ENCODE measurements around the gene GALNT2.

Gene GALNT2

DNA sequence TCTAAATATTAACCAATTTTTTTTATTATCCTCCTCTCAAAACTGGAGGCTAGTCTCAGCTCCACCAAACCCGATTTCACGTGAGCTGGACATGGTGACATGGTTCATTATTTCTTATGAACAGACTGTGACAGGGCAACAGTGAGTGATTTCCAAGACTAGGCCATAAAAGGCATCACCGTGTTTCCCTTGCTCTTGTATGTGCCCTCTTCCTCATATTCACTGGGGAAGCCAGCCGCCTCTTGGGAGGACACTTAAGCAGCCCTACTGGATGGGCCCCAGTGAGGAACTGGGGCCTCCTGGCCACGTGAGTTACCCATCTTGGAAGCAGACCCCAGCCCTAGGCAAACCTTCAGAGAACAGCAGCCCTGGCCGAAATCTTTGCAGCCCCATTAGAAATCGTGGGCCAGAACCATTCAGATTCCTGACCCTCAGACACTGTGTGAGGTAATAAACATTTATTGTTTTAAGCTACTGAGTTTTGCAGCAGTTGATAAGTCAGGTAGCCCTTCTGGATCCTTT is 105.0 kb downstream of the GALNT2 start:
- intact Hi-C loops (cut with DNase I), result loop anchor here (10.0 kb wide), 1 partner anchor 57 kb away; no protein-coding TSS in a partner anchor
- DNase-seq, result peak in 1 of 10 donors; percentile 11

DNA sequence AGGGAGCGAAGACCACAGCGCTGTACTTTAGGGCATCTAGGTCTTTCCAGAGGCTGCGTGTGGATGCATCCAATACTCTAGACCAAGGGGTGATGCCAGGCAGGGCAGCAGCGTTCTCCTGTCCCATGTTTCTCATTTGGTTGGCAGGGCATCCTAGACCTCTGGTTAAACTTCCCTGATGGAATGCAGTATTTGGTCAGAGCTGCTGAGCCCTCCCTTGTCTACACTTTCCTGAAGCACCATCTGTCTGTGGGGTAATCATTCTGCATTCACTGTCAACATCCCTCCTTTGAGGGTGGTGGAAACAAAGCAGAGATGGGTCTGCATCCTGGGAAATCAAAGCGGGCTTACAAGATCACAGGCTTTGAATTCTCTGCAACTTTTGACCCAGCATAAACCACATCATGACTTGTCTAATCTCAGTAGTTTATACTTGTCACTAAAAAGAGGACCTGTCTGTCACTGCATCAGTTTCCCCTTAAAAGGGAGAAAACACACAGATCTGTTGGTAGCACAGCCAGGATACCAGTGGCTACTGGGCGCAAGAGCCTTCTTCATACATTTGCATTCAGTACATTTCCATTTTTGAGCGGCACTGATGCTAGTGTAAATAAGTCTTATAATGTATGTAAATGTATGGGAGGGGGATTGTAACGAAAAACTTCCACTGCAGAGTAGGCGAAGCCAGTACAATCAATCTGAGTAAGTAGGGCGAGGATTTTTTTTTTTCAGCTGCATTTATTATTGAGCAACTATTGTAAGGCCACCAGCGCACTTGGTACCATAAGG is 106.3 kb downstream of the GALNT2 start:
- DNase-seq, result no peak
- intact Hi-C loops (cut with DNase I), result loop anchor here (10.0 kb wide), 1 partner anchor 59 kb away; no protein-coding TSS in a partner anchor

DNA sequence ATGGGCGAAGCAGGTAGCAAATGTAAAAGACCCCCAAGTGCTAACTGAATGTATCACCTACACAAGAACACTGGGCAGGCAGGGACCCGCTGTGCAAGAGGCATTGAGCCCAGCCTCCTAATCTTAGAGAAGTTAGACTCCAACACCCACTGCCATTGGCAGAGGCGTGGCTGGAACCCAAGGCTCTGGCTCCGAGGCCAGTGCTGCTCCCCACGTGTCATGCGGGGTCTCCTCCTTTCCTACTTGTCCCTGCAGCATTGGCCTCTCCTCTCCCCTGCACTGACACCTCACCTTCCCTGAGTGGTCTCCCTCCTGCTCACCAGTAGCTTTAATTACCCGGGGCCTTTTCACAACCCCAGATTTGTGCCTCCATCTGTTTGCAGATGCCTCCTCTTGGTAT is 107.0 kb downstream of the GALNT2 start:
- peak in 1 of 10 donors; percentile 9 for DNase-seq
- intact Hi-C loops (cut with DNase I), result loop anchor here (10.0 kb wide), 1 partner anchor 59 kb away; no protein-coding TSS in a partner anchor

DNA sequence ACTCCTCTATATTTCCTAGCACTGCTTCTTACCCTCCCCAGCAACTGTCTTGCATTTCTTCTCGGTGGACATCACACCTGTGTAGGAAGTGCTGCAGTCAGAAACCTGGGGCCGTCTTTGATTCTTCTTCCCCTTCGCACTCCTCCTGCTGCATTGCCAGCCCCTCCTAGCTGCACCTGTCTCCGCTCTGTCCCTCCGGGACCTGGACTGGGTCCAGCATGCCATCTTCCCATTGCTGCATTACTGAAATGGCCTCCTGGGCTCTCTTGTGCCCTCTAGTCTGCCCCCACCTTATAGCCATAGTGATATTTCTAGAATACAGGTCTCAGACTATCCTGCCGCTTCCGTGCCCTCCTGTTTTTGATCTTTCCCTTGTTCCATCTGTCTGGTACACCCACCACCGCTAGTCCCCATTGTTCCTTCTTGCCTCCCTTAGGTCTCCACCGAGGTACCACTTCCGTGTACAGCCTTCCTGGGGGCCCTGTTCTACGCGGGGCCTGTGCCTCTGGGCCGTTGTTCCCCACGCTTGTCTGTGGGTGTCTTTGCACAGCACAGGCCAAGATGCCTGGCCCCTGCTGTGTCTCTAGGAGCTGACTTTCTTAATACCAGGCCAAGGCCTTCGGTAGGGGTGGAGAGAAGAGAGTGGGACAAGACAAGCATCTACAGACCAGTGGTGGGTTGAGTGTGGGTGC is 107.6 kb downstream of the GALNT2 start:
- intact Hi-C loops (cut with DNase I), result loop anchor here (10.0 kb wide), 1 partner anchor 60 kb away; no protein-coding TSS in a partner anchor
- DNase-seq, result peak in 1 of 10 donors; percentile 11

DNA sequence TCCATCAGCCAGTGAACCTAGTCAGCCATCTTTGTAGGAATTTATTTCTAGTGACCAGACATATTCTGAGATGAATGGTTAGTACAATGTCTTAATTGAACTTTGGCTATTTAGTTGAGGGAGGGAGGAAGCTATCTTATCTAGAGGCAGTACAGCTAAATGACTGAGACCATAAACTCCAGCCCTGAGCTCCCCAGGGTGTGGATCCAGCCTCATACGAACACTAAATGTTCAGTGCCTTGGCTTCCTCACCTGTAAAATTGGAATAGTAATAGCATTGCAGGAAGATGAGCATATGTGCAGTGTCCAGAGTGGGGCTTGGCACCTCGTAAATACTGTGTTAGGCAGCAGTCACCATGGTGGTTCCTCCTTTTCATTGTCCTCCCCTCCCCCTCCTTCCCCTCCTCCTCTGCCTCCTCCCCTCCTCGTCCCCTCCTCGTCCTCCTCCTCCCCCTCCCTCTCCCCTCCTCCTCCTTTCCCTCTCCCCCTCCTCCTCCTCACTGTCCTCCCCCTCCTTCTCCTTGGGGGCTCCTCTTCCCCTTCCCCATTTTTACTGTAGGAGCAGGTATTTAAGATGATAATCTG is 108.2 kb downstream of the GALNT2 start:
- DNase-seq, result peak in 1 of 10 donors; percentile 11

DNA sequence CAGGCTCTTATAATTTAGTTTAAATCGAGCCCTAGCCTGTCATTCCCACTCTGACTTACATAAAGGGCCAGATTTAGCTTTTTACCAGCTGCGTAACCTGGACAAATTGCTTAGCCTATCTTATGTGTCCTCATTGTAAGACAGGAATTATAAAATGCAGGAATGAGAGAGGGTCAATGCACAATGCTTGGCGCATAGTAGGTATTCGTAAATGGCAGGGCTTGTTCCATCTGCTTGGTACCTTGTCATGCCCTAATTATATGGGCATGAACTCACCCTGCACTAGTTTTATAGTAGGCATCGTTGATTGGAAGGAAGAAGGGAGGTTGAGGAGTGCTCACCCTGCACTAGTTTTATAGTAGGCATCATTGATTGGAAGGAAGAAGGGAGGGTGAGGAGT is 108.8 kb downstream of the GALNT2 start:
- no peak for DNase-seq
- intact Hi-C loops (cut with DNase I), result loop anchor here (10.0 kb wide), 1 partner anchor 61 kb away; no protein-coding TSS in a partner anchor

More for the DNA sequence above, 108.2 kb downstream of the GALNT2 start:
- intact Hi-C loops (cut with DNase I), result loop anchor here (10.0 kb wide), 1 partner anchor 60 kb away; no protein-coding TSS in a partner anchor

DNA sequence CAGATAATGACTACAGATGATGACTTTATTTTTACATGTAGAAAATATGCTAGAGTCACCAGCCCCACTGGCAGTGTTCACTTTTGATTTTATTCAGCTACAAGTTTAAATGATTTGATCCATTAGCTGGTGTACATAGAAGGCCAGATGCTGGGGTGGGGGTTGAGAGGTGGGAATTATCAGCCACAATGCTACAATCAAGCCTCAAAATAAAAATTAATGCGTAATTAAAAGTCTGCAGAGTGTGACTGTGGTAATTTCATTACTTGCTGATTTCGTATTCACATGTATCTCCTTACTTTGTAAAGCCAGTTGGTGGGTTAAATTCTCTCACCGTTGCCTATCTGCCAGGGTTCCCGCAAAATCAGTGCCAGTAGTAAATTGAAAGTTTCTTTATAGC is 109.3 kb downstream of the GALNT2 start:
- intact Hi-C loops (cut with DNase I), result loop anchor here (10.0 kb wide), 1 partner anchor 62 kb away; no protein-coding TSS in a partner anchor
- DNase-seq, result no peak

DNA sequence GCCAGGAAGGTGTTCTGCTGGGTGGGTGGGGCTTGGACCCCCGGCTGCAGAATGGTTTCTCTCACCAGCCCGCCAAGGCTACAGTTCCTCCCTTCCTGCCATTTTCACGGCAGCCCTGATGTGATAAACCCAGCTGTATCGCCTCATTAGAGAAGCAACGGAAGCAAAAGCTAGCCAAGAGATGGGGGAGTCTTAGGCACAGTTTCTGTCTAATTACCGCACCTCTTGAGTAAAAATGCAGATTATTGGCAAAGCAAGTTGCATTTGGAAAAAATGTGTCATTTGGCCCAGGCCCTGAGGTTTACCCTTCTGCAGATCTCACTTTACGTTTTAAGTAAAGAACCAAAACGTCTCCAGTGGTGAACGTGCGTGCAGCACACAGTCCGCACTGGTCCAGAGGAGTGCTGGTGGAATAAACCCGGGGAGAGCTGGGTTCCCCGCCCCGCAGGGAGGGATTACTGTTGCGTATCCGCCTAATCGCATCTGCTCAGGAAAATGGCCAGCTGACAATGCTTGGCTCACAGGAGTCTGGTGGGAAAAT is 109.9 kb downstream of the GALNT2 start:
- DNase-seq, result peak; percentile 51 to 95 (median 78)
- intact Hi-C loops (cut with DNase I), result loop anchor here (10.0 kb wide), 1 partner anchor 62 kb away; no protein-coding TSS in a partner anchor

DNA sequence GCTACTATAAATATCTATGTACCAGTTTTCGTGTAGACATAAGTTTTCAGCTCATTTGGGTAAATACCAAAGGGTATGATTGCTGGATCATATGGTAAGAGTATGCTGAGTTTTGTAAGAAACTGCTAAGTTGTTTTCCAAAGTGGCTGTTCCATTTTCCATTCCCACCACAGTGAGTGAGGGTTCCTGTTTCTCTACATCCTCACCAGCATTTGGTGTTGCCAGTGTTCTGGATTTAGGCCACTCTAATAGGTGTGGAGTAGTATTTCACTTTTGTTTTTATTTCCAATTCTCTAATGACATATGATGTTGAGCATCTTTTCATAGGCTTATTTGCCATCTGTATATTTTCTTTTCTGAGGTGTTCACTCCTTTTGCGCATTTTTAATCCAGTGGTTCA is 112.2 kb downstream of the GALNT2 start:
- DNase-seq, result no peak
- intact Hi-C loops (cut with DNase I), result loop anchor here (10.0 kb wide), 1 partner anchor 64 kb away; no protein-coding TSS in a partner anchor

DNA sequence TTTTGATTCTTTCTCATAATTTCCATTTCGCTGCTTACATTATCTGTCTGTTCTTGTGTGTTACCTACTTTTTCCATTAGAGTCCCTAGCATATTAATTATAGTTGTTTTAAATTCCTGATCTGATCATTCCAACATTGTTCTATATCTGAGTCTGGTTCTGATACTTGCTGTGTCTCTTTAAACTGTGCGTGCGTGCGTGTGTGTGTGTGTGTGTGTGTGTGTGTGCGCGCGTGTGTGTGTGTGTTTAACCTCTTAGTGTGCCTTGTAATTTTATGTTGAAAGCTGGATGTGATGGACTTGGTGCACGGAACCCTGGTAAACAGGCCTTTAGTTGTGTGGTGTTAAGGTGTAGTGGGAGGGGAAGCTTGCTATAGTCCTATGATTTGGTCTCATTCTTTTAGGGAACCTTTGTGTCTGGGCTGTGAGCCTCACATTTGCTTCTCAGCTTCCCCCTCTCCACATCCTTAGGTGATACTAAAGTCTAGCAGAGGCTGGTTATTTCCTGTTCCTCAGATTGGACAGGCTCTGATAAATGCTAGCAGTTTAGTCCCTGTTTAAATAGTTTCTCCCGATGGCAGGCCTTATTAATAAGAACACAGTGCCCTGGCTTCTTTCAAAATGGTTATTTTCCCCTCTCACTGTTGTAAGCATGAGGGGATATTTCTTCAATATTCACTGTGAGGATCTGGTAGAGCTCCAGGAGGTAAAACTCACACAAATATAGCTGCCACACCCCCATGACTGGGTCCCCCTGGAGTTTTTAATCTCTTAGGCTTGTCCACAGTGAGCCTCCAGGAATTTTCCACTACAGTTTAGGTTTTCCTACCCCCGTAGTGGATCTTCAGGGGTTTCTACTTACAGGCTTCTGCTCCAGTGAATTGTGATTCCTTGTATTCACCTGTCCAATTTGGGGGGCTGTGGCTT is 118.3 kb downstream of the GALNT2 start:
- intact Hi-C loops (cut with DNase I), result no loop called here
- DNase-seq, result no peak

DNA sequence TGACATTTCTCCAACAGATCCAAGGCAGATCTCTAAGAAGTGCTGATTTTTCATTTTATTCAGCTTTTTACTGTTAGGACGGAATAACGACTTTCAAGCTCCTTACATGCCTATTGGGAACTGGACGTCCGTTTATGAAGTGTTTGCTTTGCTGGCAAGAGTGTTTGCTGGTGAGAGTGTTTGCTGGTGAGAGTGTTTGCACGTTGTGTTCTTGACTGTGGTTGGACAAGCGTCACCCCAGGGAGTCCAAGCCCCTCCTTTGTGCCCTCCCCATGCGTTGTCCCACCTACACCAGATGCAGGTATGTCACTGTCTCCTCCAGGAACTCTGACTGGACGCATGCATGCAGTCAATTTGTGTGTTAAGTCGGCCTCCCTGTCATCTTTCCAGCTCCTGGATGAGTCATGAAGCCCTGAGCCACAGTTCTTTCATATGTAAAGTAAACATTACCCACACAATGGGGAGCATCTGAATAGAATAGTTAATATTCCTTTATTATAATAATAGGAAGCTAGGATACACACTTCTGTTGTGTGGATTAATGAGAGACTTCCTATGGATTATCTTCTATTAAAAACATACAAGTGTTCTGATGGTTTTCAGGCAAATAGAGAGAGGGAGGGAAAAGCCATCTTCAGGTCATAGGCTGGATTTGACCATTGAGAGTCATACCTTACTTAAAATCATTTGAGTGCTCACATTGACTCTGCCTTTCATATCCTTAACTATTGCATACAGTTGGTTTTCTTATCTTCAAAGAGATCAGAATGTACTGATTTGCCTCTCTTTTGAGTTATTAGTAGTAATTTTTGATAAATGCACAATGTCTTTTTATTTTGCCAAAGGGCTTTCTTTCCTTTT is 119.2 kb downstream of the GALNT2 start:
- intact Hi-C loops (cut with DNase I), result no loop called here
- DNase-seq, result no peak

DNA sequence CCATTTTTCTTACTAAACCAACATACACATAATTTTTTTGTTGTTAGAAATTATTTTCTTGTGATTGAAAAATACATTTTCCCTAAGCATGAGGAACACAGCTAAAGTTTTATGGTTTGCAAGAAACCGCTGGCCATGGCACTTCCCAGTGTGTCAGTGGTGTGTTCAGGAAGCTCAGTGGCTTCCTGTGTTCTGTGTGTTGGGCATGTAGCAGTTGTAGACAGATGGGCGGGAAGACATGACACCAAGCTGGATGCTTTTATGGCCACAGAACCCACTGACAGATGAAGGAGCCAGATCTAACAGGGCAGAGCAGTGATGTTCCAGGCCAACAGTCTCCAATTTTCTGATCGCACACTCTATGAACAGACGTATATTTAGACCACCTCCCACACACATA is 119.8 kb downstream of the GALNT2 start:
- no peak for DNase-seq
- intact Hi-C loops (cut with DNase I), result no loop called here

DNA sequence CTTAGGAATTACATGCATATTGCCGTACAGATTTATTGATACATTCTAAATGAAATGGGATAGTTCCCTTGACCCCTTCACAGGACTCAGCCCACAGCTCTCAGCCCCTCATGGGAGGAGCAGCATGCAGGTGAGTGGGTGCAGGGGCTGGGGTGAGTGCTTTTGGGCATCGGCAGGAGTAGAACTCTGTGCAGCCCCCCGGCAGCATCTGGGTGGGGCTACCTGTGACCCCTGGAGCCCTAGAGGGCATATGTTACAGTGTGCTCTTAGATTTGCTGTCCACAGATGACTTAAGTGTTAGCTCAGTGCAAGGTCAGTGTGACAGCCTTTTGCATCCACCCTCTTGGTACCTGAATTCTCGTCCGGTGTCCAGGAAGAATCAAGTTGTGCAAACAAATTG is 120.3 kb downstream of the GALNT2 start:
- intact Hi-C loops (cut with DNase I), result no loop called here
- DNase-seq, result no peak

DNA sequence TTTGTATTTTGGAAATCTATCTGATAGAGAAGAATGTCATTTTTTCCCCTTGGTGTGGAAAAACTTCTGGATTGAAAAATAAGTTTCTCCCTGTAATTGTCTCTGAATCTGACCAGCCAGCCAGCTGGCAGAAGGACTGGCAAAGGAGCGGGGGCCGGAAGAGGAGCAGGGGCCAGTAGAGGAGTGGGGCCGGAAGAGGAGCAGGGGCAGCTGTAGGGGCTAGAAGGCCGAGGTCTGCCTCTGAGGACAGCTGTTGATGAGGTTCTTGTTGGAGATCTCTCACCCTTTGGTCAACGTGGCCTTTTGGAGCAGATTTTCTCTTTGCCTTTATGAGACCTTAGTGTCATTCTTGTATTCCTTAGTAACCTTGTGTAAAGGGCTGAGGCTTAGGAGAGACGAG is 121.8 kb downstream of the GALNT2 start:
- intact Hi-C loops (cut with DNase I), result no loop called here
- no peak for DNase-seq

DNA sequence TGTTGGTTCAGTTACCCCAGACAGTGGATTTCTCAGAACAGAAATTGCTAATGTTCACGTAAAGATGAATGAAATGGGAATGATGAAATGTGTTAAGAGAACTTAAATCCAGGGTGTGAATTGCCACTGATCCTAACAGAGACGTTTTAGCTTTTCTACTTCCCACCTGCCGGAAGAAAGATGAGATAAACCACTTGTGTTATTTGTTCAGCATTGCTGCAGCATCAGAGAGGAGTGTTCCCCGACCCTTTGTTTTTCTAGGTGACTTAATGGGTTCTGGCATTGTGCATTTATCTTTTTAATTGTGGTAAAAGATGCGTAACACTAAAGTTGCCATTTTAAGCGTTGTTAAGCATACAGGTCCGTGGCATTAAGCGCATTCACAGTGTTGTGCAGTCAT is 122.3 kb downstream of the GALNT2 start:
- intact Hi-C loops (cut with DNase I), result no loop called here
- DNase-seq, result no peak

DNA sequence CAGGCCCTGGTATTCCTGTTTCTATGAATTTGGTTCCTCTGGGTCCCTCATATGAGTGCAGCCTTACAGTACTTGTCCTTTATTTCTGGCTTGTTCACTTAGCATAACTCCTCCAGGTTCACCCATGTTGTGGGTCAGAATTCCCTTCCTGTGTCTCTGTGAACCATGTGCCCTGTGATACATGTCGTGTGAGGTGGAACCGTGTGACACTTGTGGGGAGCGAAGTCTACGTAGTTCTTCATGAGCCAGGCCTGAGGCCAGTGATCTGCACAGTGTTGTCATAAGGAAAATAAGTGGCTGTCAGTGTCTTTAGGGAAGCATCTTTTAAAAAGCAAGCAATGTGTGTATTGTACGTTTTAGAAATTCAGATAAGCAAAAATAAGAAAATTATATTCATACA is 122.8 kb downstream of the GALNT2 start:
- intact Hi-C loops (cut with DNase I), result no loop called here
- no peak for DNase-seq

DNA sequence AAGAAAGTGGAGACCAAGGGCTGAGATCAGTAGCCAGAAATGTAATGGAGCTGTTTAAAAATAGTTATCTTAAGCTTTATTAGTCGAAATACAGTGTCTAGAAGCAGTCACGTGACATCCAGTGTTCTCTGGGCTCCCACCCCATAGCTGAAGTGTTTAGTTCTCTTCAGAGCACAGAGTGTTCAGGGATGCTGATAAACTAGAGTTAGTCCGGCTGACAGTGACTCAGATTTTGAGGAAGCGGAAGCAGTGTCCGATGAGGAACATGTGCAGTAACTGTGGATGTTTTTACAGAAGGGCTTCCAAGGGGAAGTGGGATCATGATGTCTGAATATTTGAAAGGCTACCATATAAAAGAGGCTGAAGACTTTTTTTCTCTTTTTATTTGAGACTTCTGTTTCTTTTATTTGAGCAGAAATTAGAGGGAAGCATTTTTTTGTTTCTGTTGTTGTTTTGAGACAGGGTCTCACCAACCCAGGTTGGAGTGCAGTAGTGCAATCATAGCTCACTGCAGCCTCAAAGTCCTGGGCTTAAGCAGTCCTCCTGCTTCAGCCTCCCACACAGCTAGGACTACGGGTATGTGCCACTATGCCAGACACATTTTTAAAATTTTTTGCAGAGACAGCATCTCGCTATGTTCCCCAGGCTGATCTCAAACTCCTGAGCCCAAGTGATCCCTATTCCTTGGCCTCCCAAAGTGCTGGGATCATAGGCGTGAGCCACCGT is 124.2 kb downstream of the GALNT2 start:
- peak in 2 of 10 donors; percentile 19 to 30 for DNase-seq
- intact Hi-C loops (cut with DNase I), result no loop called here

DNA sequence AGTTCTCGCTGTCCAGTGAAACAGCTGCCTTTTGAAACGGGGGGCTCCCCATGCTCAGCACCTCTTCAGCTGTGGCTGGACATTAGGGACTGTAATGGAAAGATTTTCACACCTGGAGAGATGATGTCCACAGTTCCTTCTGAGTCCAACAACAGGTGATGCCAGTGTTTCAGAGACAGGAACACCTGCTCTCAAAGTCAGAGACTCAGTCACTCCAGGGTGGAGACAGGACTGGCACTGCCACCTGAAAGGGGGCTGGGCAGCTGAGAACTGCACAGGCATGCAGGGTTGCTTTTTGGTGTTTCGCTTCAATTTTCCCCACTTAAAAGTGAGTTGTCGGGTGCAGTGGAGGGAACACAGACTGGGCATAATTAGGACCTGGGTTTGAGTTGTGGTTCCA is 124.8 kb downstream of the GALNT2 start:
- DNase-seq, result no peak
- intact Hi-C loops (cut with DNase I), result no loop called here
